HUES64 (cell line): ENCODE results near the gene BGN.

Experiments
- H3K27ac ChIP-seq: 2 replicates; pipeline ENCODE4 v1.7.0; 2013; ENCODE audit warnings: low read depth, low read length, inconsistent platforms
- H3K27me3 ChIP-seq: 2 replicates; pipeline ENCODE4 v1.6.1; 2013; ENCODE audit warnings: mild to moderate bottlenecking, low read length; ENCODE audit not compliant: insufficient read depth
- H3K36me3 ChIP-seq: 2 replicates; pipeline ENCODE4 v1.6.1; 2013; ENCODE audit warnings: mild to moderate bottlenecking, low read length; ENCODE audit not compliant: insufficient read depth
- H3K4me1 ChIP-seq: 2 replicates; pipeline ENCODE4 v1.6.1; 2013; ENCODE audit warnings: mild to moderate bottlenecking, low read length, moderate library complexity; ENCODE audit not compliant: insufficient read depth
- H3K4me3 ChIP-seq: 2 replicates; pipeline ENCODE4 v1.5.1; 2013; ENCODE audit warnings: mild to moderate bottlenecking, low read length, moderate library complexity
- H3K9ac ChIP-seq: 2 replicates; pipeline ENCODE4 v1.6.1; 2013; ENCODE audit warnings: mild to moderate bottlenecking, low read depth, low read length
- H3K9me3 ChIP-seq: 2 replicates; pipeline ENCODE4 v1.6.1; 2013; ENCODE audit warnings: low read depth, low read length; ENCODE audit not compliant: insufficient read depth
- WGBS: fragments of 150-250, 120-280 bp; methylation state at CpG from one replicate; pipeline ENCODE4 v1.1.7; 2013; ENCODE audit warnings: missing lambda C conversion rate; 5-methylcytosine and 5-hydroxymethylcytosine counted together

BGN gene

DNA sequence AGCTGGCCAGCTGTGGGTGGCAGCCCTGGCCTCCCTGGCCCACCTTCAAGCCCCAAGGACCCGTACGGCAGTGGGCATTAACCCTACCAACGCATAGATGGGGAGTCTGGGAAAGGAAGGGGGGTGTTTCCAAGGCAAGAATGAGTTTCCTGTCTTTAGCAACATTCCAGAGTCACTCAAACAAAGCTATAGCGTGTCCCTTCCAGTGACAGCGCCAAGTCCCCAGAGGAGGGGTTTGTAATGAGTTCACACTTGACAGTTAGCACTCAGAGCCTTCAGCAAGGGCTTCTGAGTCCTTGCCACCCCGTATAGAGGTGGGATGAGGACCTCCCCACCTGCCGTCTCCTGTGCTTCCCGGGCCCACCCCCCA is 1.8 kb downstream of the BGN start:
- no peak overlapping the region for H3K4me3 ChIP-seq

DNA sequence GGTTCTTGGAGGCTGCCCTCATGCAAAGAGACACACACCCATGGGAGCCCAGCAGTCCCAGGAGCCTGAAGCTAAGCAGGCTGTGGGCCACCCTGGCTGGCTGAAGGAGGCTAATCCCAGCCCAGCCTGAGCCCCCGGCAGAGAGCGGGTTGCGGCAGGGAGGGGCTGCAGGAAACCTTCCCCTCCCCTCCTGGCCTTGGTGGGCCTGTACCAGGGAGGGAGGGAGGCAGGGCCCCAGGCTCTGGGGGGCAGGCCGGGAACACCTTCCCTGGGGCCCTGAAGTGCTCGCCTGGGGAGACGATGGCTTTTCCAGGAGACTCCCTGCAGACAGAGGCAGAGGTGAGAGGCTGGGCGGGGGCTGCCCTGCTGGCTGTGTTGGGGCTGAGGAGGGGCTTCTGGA is 3.7 kb downstream of the BGN start:
- Histone ChIP-seq H3K9me3 (no peaks in the 10 kb centered on the region), H3K4me1 (no peaks in the 10 kb centered on the region), H3K4me3 (no peak overlapping the region), H3K9ac (no peak overlapping the region), H3K36me3 (no peaks in the 10 kb centered on the region), H3K27me3 (no peaks in the 10 kb centered on the region; the same call in 1 of the 2 replicates), H3K27ac (no peak overlapping the region)
- WGBS, result 62% methylated on average over 4 of the region's 7 CpGs

More for the DNA sequence above, 1.8 kb downstream of the BGN start:
- 73% methylated on average over 3 of the region's 8 CpGs for WGBS
- no peaks in the 10 kb centered on the region; the same call in 1 of the 2 replicates for H3K27me3 ChIP-seq
- H3K27ac ChIP-seq, result no peak overlapping the region
- H3K9me3 ChIP-seq, result no peaks in the 10 kb centered on the region
- no peak overlapping the region for H3K9ac ChIP-seq
- H3K36me3 ChIP-seq, result no peaks in the 10 kb centered on the region
- H3K4me1 ChIP-seq, result 0 out of 2 replicates have a peak, but pooled peaks cover 4% of the 10 kb centered on the region

DNA sequence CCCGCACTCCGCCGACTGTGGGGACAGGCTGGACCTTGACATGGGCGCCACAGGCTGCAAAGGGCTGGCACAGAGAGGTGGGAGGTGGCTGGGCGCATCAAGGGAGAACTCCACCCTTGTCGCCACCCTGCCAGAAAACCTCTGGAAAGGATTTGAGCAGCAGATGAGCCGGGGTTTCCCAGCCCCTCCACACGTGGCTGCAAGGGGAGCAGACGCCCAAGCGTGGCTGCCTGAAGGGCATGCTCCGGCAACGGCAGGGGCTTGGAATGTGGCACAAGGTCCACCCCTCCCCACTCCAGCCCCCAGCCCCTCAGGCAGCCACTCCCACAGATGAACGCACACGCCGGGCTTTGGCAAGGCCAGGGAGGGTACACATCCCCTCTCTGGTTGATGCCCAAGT is 4.6 kb downstream of the BGN start:
- Histone ChIP-seq H3K4me3 (no peak overlapping the region), H3K4me1 (no peaks in the 10 kb centered on the region), H3K9ac (no peak overlapping the region), H3K27ac (no peak overlapping the region), H3K9me3 (no peaks in the 10 kb centered on the region), H3K36me3 (no peaks in the 10 kb centered on the region), H3K27me3 (no peaks in the 10 kb centered on the region; the same call in 1 of the 2 replicates)
- WGBS, result 79% methylated on average over 15 of the region's 15 CpGs

DNA sequence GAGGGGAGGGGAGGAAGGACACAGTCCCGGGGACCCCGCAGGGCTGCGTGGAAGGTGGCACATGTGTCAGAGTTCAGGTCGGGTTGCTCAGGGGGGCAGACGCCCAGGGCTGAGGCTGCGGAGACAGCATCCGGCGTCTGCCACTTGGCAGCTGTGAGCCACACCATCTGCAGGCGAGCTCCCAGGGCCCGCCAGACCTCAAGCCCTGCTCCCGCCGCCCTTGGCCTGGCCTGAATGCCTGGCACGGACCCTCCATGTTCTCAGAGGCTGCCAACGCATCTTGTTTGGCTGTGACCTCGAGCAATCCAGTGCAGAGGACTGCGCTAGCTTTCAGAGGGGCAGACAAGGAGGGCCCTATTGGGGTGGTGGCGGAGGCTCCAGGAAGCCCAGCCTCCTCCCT is 5.1 kb downstream of the BGN start:
- H3K27ac ChIP-seq, result no peak overlapping the region

DNA sequence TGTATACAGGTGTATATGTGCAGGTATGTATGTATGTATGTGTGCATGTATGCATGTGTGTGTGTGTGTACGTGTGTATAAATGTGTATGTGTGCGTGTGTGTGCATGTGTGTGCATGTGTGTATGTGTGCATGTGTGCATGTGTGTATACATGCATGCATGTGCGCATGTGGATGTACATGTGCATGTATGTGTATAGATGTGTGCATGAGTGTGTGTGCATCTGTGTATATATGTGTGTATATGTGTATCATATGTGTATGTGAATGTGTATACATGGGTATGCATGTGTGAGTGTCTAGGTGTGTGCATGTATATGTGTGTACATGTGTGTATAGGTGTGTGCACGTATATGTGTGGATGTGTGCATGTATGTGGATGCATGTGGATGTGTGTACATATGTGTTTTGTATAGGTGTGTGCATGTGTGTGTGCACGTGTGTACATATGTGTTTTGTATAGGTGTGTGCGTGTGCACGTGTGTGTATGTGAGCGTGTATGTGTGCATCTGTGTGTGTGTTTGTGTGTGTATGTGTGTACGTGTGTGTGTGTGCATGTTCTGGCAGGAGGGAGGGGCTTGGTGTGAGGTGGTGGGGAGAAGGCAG is 6.0 kb downstream of the BGN start:
- 93% methylated on average over 9 of the region's 9 CpGs for WGBS

More for the DNA sequence above, 5.1 kb downstream of the BGN start:
- Histone ChIP-seq H3K4me1 (no peaks in the 10 kb centered on the region), H3K27me3 (no peaks in the 10 kb centered on the region; the same call in 1 of the 2 replicates), H3K9me3 (no peaks in the 10 kb centered on the region), H3K36me3 (no peaks in the 10 kb centered on the region), H3K9ac (no peak overlapping the region), H3K4me3 (no peak overlapping the region)
- WGBS, result 90% methylated on average over 17 of the region's 17 CpGs

DNA sequence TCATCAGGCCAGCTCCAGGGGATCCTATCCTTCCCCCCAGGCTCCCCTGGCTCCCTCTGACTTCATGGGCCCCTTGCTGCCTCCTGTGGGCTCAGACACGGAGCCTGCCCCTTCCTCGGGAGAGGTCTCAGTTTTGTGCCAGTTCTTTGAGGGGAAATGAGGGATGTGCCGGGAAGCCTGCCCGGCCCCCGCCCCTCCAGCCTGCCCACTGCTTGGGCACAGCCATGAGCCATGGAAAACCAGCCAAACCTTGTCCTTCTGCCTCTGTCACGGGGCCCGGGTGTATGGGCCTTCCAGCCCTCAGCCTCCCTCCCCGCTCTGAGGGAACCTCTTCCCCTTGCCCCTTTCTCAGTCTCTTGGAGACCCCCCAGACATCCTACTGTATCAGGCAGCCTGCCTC is 6.8 kb downstream of the BGN start:
- Histone ChIP-seq H3K9ac (no peak overlapping the region), H3K36me3 (no peaks in the 10 kb centered on the region), H3K27ac (no peak overlapping the region), H3K4me3 (no peak overlapping the region), H3K4me1 (no peaks in the 10 kb centered on the region), H3K9me3 (no peaks in the 10 kb centered on the region), H3K27me3 (no peaks in the 10 kb centered on the region)
- WGBS, result 90% methylated on average over 8 of the region's 8 CpGs

More for the DNA sequence above, 6.0 kb downstream of the BGN start:
- Histone ChIP-seq H3K9ac (no peak overlapping the region), H3K27ac (no peak overlapping the region), H3K4me1 (no peaks in the 10 kb centered on the region), H3K4me3 (no peak overlapping the region), H3K9me3 (no peaks in the 10 kb centered on the region), H3K27me3 (no peaks in the 10 kb centered on the region), H3K36me3 (no peaks in the 10 kb centered on the region)

DNA sequence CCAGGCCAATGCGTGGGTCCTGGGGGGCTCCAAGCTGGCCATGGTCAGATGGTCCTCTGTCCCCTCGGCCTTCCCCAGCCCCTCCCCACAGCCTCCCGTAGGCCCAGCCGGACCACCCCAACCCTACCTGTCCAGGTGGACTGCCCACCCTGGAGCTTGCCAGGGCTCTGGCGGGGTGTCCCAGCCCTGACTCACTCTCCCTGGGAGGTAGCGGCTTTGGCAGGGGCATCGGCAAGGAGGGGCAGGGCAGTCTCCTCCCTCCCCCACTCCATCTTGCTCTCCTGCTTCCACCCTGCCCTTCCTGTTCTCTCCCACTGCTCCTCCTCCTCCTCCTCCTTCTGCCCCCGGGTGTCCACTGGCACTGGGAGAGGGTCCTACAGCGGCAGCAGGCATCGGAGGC is 7.4 kb downstream of the BGN start:
- H3K36me3 ChIP-seq, result no peaks in the 10 kb centered on the region

DNA sequence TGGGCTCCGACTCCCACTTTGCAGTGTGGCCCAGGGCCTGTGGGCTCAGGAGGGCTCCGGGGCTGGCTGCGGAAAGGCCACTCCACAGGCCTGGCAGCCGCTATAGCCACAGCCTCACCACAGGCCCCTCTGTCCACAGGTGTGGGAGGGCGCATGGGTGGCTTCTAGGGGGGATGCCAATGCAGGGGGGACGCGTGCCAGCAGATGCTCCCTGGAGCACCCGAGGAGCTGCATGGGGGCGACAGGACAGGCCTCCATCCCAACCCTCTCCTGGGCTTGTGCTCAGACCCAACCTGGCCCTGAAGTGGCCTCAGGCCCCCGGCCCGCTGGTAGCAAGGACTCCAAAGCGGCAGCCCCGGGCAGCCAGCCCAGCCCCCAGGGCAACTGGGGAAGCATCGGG is 8.0 kb downstream of the BGN start:
- H3K36me3 ChIP-seq, result no peaks in the 10 kb centered on the region
- no peak overlapping the region for H3K4me3 ChIP-seq
- no peaks in the 10 kb centered on the region for H3K9me3 ChIP-seq
- H3K4me1 ChIP-seq, result no peaks in the 10 kb centered on the region
- WGBS, result 88% methylated on average over 14 of the region's 14 CpGs
- no peak overlapping the region for H3K9ac ChIP-seq
- H3K27ac ChIP-seq, result no peak overlapping the region
- H3K27me3 ChIP-seq, result no peaks in the 10 kb centered on the region

More for the DNA sequence above, 7.4 kb downstream of the BGN start:
- Histone ChIP-seq H3K4me1 (no peaks in the 10 kb centered on the region), H3K9ac (no peak overlapping the region), H3K4me3 (no peak overlapping the region), H3K27me3 (no peaks in the 10 kb centered on the region), H3K9me3 (no peaks in the 10 kb centered on the region), H3K27ac (no peak overlapping the region)
- 88% methylated on average over 9 of the region's 10 CpGs for WGBS

DNA sequence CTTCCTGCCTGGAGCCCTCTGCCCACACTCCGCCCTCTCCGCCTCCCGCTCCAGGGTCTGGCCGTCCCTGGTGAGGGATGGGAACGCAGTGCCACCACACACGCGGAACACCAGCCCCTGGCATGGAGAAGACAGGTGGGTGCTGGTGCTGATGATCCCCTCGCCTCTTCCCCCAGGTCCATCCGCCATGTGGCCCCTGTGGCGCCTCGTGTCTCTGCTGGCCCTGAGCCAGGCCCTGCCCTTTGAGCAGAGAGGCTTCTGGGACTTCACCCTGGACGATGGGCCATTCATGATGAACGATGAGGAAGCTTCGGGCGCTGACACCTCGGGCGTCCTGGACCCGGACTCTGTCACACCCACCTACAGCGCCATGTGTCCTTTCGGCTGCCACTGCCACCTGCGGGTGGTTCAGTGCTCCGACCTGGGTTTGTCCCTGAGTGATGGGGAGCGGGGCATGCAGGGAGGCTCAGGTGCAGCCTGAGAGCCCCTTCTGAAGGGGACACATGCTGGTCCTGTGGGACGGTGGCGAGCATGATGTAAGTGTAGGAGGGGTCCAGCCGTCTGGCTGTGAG is 9.8 kb downstream of the BGN start:
- WGBS, result 81% methylated on average over 26 of the region's 26 CpGs
- Histone ChIP-seq H3K9me3 (no peaks in the 10 kb centered on the region), H3K4me1 (no peaks in the 10 kb centered on the region), H3K27ac (no peak overlapping the region), H3K36me3 (no peaks in the 10 kb centered on the region), H3K4me3 (no peak overlapping the region), H3K27me3 (no peaks in the 10 kb centered on the region), H3K9ac (no peak overlapping the region)

DNA sequence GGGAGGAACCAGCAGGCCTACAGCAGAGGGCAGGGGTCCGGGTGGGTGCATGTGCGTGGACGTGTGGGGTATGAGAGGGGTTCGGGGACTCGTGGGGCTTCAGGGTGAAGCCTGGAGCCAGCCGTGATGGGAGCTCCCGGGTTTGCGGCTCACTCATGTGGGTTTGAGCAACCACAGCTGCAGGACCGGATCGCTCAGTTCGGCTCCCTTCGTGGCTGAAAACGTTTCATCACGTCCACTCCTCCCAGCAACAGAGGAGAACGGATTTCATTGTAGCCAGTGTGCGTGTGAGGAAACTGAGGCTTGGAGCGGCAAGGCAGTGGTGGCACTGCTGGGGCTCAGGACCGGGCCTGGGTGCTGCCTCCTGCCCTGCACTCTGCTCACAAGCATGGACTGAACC is 10.6 kb downstream of the BGN start:
- Histone ChIP-seq H3K36me3 (no peaks in the 10 kb centered on the region), H3K27me3 (no peaks in the 10 kb centered on the region), H3K27ac (no peak overlapping the region), H3K9me3 (no peaks in the 10 kb centered on the region), H3K4me1 (no peaks in the 10 kb centered on the region), H3K4me3 (no peak overlapping the region), H3K9ac (no peak overlapping the region)
- 93% methylated on average over 18 of the region's 18 CpGs for WGBS

DNA sequence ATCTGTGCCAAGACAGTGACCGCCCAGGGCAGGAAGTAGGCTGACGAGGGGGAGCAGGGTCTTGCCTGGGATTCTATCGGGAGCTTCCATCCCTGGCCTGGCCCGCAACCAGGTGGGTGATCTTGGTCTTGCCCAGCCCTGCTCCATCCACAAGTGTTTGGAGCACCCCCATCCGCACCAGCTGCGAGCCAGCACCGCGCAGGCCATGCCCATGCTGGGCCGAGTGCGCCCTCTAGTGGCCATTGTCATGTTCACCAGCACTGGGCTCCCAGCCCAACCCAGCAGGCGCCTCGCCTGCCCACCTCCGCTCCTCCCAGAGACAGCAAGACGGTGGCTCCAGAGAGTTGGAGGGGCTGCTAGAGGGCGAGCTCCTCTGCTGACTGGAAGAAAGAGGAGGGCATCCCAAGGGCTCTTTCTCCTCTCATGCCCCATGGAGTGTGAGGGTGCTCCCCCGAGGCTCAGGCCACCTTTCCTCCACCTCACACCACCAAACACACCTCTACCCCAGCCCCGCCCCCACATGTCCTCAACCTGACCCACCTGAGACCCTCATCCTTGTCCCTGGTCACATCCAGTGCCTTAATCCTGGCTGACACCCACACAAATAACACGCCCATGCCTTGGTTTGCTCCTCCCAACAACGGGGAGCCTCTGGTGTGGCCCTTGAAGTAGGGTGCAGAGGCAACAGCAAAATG is 12.9 kb downstream of the BGN start:
- 29% methylated on average over 17 of the region's 19 CpGs for WGBS
- Histone ChIP-seq H3K4me3 (no peak overlapping the region), H3K9ac (no peak overlapping the region)

More for the DNA sequence above, 12.9 kb downstream of the BGN start:
- no peak overlapping the region for H3K27ac ChIP-seq
- no peaks in the 10 kb centered on the region for H3K4me1 ChIP-seq
- H3K36me3 ChIP-seq, result no peaks in the 10 kb centered on the region
- no peaks in the 10 kb centered on the region for H3K9me3 ChIP-seq
- H3K27me3 ChIP-seq, result no peaks in the 10 kb centered on the region
